GM10266 (cell line): Measurements from ENCODE around the gene SCAMP2.
A peak's percentile ranks its signal among the peaks of the same experiment; 100 is the strongest.

Source experiments
- DNase-seq: peaks from one replicate; pipeline ENCODE4 v3.0.0; 2012; ENCODE audit errors: extremely low spot score
- CTCF ChIP-seq: IDR thresholded peaks from 2 replicates; pipeline ENCODE4 v1.5.1; 2012; ENCODE audit warnings: mild to moderate bottlenecking, low read depth; ENCODE audit not compliant: control insufficient read depth, insufficient read depth; ENCODE audit errors: missing control alignments

Gene SCAMP2

DNA sequence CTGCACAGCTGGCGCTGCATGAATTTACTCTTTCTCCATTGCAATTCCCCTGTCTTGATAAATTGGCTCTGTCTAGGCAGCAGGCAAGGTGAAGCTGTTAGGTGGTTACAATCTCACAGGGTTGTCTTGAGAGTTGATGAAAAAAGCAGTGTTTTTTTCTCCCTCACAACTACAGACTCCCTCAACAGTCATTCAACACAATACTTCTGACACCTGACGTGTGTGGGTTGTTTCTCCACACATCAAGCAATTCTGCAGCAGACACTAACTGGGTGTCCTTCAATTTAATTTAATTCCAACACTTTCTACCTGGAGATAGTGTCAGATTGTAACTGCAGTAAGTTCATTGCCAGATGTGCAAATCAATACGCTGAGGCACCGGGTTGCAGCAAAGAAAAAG, 5.1 kb upstream of the SCAMP2 start:
- DNase-seq: no peak
- no peak for TF ChIP-seq CTCF

DNA sequence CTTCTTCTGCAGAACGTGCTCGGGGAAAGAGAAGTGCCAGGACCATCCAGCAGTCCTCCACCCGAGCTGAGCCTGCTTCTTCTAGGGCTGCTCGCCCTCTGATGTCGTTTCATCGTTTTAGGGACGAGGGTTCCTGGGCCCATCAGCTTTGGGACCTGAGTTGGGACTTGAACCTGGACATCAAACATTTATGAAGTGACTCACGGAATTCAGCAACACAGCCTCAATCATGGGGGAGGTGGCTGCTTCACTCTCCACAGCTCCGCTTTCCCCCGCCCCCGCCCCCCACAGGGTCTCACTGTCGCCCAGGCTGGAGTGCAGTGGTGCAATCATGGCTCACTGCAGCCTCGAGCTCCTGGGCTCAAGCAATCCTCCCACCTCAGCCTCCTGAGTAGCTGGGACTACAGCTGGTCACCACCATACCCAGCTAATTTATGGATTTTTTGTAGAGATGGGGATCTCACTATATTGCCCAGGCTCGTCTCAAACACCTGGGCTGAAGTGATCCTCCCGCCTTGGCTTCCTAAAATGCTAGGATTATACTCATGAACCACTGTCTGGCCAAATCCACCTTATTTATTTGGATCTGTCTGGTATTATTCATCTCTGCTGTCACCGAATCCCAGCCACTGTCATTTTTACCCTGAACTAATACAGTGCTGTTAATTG, 725 bp upstream of the SCAMP2 start:
- no peak for DNase-seq
- no peak for TF ChIP-seq CTCF

GRCh38 chr15:74872702-74873035, 496 bp downstream of the SCAMP2 start:
- no peak for TF ChIP-seq CTCF

DNA sequence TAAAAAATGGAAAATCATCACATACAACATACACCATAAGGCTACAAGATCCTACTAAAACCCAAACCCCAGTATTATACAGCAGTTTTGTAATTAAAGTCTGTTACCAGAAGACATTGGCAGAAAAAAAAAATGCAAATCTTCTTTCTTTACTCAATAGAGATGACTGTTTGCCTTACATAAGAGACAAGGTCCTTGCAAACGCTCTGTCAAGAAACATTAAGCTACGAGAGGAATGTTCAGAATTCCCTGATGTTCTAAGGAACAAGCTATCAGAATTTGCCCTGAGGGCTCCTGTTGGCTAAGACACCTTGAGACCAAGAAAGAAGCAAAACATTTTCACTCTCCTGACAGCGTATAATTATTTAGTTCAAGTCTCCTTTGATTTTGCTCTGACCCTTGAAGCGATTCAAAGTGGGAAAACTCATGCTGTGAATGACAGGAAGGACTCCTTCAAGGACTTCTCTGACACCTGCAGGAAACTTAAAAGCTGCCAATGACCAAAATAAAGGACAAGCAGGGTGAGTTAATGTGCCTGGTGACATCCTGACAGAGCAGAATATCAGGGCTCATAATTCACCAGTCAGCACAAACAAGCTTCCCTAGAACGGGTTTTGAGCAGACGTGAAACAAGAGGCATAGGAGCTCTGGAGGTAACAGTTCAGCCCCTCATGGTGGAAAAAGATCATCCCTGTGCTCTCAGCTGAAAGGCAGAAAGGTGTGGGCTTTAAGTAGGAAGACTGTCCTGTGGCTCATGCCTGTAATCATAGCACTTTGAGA, 2.5 kb downstream of the SCAMP2 start:
- no peak for DNase-seq
- no peak for TF ChIP-seq CTCF

More at GRCh38 chr15:74872702-74873035, 496 bp downstream of the SCAMP2 start:
- no peak for DNase-seq

GRCh38 chr15:74869726-74870407, 3.3 kb downstream of the SCAMP2 start:
- no peak for TF ChIP-seq CTCF
- DNase-seq: peak; percentile 79

- no peak for DNase-seq
- TF ChIP-seq CTCF: no peak
Observed at GRCh38 chr15:74869372-74869725, 3.8 kb downstream of the SCAMP2 start.

GRCh38 chr15:74868059-74868458, 5.1 kb downstream of the SCAMP2 start:
- DNase-seq: no peak
- no peak for TF ChIP-seq CTCF
